Stimulated activated CD4-positive, alpha-beta T cell treated with anti-CD3 and anti-CD28 coated beads, Interleukin-1b, Interleukin-23, amount 100 ng/mL, for 4 hours (primary cell): Measurements from ENCODE around the gene MICU2.

Source experiments
- DNase-seq, 2 donors: peaks; one replicate each; pipeline ENCODE4 v3.0.0-alpha.2; 2020; ENCODE audit warnings: low read depth in 2 of 2

The MICU2 gene, protein sequence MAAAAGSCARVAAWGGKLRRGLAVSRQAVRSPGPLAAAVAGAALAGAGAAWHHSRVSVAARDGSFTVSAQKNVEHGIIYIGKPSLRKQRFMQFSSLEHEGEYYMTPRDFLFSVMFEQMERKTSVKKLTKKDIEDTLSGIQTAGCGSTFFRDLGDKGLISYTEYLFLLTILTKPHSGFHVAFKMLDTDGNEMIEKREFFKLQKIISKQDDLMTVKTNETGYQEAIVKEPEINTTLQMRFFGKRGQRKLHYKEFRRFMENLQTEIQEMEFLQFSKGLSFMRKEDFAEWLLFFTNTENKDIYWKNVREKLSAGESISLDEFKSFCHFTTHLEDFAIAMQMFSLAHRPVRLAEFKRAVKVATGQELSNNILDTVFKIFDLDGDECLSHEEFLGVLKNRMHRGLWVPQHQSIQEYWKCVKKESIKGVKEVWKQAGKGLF

DNA sequence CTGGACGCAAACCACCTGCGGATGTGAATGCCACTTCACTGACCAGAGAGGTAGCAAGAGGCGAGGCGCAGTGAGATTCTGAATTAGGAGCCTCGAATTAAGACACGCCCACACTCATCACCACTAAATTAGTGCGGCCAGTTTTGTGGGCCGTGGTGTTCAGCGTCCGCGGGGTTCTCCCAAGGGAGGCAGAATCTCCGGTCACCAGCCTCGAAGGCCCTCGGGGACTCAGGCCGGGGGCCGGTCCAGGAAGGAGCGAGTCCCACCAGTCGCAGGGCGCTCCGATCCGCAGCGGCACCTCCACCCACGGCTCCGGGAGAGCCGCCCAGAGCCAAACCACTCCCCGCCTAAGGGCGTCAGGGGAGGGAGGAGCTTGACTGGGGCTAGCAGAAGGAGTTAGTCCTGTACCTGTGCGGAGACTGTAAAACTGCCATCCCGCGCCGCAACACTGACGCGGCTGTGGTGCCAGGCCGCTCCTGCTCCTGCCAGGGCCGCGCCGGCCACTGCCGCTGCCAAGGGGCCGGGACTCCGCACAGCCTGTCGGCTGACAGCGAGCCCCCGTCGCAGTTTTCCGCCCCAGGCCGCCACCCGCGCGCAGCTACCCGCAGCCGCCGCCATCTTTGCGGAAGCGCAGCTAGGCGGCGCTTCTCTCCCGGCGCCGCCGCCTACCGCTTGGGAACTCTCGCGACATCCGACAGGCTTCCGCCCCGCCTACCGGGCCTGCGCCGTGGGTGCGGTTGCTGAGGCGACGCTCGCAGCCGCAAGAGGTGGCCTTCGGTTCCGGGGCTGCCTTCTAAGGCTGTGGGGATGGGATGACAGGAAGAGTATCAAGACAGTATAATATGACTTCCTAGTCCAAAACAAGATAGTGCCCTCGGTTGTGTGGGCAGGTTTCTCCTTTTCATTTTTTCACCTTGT is at the start of gene MICU2:
TSS of gene MICU2 (minus strand) at position 640 of the 918 bp plus-strand sequence. CDS start at position 618, 22 bp downstream.
- peak; percentile 91 to 92 for DNase-seq

DNA sequence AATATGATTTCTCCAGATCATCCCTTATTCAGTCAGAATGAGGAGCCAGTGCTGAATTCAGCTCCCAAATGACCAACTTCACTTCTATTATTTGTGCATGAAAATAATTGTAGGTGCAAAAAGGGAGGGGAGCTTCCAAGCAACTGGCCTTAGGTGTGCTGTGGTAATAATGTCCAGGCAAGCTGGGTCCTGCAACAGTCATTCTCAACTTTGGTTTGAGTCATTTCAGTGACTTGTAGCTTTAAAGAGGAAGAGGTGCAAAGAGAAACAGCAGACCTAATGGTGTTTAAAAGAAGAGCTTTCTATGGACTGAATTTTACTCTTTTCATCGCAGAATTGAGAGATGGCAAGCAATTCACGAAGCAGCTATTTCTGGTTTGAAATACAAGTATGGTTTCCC is 37.7 kb upstream of the MICU2 start:
- DNase-seq = no peak

DNA sequence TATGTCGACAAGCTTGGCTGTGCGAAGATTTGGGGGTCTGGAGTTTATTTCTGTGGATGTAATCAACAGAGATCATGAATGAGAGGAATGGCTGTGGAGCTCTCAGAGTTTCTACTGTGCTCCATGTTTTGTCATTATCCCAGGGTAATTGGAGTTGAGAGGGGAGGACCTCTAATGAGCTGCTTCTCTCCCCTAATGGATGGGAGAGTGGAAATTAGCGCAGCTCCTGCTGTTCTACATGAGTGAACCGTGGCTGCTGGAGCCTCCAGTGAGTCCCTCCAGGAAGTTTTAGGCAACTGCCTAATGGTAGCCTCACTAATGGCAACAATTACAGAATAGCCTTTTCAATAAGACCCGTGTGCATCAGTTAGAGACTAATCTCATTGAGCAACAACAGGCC is 35.6 kb upstream of the MICU2 start:
- DNase-seq = no peak

DNA sequence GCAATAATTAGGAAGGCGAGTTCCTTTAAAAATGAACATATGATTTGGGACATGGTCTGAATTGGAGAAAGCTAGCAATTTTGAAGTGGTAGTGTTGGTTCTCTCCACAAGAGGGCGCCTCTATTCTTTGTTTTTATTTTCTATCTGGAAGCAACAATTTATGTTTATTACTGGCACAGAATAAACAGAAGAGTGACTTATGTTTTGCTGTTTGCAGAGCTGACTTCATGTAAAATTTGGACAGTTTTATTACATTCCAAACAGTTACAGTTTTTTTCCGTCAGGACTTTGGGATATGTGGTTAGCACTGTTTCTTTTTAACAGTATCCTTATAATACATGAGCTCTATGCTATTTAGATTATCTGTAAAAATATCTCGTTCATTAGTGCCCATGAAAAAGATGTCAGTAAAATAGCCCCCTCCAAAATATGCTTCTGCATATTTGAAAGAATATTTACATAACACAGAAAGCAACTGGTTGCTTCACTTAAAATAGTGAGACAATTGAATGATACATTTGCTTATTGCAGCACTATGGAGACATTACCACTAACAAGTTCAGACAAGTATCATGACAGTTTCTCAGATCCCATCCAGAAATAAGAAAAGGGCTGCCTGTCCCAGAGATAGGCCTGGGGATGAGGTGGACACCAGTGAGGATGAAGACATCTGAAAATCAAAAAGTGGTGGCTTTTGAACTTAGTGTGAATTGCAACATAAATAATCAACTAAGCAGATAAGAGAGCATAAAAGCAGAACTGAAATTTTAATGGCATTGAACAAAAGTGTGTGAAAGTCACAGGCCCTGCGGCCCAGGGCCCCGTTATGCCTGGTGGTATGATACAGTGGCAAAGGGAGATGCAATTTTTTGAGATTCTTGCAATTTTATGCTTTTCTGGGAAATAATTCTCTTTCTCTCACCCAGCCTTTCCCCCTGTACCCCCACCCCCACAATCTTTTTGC is 34.6 kb upstream of the MICU2 start:
- DNase-seq = peak in 1 of 2 donors; percentile 39

DNA sequence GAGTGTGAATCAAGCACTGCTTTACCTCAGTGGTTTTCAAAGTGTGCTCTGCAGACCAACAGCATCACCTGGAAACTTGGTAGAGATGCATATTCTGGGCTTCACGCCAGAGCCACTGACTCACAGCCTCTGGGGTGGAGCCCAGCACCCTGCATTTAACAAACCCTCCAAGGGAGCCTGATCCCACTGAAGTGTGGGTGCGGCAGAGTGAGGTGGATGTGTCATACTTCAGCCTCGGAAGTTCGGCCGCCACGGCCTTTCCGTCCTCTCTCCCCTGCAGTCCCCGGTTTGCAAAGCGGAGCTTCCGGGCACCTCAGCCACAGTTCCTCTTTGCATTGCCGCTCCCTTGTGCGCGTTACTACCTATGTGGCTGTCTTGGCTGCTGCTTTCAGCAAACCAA is 33.3 kb upstream of the MICU2 start:
- peak in 1 of 2 donors; percentile 5 for DNase-seq

DNA sequence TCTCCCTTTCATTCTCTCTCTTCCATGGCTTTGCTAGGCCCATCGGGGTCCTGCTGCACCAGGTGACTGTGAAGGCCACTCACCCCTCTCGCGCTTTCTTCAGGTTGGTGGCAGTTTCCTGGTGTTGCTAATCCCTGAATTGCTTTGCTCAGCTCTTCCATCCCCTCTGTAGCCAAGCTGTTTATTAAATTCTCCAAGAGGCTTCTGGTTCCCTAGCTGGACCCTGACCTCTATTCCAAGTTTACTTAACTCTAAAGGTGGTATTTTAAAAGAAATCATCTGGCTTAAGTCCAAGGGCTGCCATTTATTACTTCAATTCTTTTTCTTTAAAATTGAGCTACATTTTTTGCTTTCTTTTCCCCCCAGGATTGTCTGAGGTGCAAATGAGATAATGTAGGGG is 32.7 kb upstream of the MICU2 start:
- DNase-seq = no peak

DNA sequence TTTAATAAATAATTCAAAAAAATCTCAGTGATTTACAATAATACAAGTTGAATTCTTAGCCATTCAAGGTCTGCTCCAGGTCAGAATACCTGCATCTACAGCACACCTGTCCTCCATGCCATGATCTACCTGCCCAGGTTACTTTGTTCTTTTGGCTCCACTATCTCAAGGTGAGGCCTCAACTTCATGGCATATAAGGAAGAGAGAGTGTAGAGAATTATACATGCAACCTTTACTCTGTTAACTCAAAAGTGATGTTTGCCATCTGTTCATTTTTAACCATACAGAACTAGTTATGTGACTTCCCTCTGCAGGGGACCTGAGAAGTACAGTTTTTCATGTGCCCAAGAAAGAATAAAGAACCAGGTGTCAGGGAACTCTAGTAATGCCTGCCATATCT is 28.2 kb upstream of the MICU2 start:
- DNase-seq = no peak

DNA sequence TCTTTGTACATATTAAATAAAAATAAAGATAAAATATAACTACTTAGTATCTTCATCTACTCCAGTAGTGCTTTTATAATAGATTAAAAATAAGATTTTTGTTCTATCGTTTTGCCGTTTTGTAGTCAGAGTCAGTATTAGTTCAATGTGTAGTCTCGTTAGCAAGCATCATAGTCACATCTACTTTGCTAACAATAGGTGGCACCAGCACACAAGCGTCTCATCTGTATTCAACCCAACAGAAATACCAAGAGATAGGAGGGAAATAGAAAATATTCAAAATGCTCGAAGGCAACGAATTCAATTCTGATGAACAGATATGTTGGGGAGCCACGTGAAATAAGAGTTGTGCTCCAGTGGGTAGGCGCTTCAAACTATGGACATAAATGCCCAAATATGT is 21.4 kb upstream of the MICU2 start:
- no peak for DNase-seq

DNA sequence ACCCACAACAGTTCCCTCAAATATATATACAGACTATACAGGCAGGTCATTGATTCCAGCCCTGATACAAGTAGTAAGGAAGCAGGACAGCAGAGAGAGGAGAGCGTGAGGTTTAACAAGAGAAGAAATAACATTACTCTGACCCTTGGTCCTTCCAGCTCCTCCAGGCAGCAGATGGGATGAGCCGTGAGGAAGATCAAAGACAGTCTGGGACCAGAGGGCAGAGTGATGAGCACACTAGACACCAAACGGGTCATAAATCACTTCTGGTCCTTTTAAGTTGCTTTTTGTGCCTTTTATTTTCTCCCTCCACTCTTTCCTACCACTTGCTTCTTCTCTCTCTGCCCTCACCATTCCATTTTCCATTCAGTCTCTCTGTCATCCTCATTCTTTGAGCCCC is 16.9 kb upstream of the MICU2 start:
- no peak for DNase-seq

DNA sequence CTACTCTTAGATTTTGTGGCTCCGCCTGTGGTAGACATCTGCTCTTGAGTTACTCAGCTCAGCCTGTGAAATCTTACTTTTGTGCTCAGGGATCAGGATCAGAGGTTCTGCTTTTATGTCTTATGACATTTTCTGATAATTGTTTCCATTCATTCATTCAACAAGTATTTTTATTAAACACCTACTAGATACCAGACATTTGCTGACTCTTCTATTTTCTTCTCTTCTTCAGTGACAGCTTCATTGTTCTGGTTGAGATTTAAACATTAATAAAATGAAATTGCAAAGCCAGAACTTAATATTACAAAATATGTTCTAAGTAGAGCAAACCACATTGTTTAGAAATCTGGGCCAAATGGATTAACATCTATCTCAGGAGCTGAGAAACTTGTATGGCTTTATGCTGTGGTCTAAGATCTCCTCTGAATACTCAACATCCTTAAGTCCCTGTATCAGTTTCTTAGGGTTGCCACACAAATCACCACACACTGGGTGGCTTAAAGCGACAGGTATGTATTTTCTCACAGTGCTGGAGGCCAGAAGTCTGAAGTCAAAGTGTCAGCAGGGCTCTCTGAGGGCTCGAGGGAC is 15.8 kb upstream of the MICU2 start:
- DNase-seq = no peak

DNA sequence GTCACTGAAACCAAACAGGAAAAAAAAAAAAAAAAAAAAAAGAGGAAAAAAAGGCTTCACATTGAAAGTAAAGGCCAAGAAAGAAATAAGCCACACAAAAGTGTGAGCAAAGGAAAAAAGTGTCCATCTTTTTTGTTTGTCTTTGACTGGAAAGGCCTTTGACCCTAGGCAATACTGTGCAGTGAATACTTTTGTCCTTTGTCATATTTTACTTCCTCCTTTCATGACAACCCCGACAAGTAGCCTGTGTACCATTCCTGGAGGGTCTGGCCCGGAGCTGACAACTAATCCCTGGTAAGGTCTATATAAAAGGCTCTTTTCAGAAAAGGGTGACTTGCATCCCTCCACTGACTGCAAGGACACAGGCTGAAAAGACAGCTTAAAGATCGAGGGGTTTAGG is 12.9 kb upstream of the MICU2 start:
- no peak for DNase-seq

DNA sequence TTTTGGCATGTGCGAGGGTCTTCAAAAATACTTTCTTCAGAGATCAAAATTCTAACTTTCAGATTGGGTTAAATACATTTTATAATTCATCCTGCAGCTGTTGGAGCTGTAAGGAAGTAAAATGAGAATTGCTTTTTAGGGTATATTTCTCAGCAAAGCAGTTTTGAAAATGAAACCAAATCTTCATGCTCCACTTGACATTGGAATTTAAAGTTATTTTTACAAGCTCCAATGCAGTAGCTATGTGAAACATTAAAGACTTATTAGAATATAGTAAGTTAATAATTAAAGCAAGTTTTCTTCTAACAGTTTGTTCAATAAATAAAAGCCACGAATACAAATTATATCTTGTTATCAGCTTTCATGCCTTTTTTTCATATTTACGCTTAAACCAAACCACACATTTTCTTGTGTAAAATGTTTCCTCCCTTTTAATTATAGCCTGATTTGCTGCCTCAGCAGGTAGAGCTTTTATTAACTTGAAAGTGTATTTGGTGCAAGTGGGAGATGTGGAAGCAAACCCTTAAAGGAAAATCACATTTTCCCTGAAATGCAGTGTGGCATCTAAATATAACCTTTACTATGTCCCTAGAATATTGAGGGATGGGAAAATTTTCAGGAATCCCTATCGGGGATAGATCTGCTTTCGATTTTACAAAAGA is 12.4 kb upstream of the MICU2 start:
- DNase-seq = no peak

DNA sequence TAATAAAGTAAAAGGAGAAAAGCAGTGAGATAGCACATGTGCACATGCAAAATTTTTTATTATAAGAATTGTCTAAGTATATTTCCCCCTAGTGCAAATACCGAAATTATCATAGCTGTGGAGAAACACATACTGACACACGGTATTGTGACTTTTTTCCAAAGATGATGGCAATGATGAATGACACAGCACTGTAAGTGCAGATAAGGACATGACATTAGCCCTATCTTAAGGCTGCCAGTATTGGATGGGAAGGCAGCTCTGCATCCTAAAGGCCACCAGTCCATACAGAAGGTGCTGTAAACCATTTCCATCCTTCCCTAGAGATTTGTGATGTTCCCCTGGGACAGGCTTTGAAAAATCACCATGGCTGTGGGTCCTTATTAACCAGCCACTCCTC is 11.5 kb upstream of the MICU2 start:
- DNase-seq = no peak

DNA sequence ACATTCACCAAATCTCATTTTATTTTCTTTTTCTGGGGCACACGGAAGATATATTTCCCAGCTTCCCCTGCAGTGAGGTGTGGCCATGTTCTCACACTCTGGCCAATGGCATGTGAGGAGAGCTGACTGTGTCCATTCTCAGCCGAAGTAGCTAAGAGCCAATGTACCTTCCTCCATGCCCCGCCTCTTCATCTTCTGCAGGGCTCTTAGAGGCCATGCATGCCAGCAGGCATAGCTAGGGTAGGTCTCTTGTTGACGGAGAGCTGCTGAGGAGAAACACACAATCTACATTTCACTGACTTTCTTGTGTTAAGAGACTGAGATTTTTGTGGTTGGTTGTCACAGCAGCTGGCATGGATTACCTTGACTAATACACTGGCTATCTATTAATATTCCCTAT is 9.8 kb upstream of the MICU2 start:
- no peak for DNase-seq

DNA sequence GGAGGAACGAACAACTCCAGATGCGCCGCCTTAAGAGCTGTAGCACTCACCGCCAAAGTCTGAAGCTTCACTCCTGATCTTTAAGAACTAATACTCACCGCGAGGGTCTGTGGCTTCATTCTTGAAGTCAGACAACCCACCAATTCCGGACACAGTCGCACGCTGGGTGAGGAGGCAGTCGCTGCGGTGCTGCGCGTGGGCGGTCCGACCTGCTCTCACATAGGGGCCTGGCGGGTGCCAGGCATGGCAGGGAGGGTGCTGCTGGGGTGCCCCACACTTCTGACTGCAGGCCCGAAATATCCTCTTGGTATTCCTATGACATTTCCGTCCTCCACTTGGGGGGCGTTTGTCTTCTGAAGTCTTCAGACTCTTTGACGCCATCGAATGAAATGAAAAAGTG is 7.4 kb upstream of the MICU2 start:
- DNase-seq = no peak

DNA sequence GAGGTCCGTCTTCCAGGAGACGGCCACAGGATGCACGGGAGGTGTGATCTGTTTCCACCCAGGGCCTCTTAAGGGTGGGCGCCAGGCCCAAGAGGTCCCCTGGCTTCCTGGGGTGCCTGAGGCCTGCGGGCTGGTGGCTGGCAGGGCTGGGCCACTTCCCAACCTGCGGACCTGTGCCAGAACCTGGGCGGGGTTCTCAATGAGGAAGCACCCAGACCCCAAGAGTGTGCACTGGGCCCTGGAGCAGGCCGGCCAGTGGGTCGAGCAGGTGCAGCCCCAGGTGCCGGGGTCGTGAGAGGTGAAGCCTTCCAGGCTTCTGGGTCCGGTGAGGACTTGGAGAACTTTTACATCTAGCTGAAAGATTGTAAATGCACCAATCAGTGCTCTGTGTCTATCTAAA is 6.7 kb upstream of the MICU2 start:
- no peak for DNase-seq

DNA sequence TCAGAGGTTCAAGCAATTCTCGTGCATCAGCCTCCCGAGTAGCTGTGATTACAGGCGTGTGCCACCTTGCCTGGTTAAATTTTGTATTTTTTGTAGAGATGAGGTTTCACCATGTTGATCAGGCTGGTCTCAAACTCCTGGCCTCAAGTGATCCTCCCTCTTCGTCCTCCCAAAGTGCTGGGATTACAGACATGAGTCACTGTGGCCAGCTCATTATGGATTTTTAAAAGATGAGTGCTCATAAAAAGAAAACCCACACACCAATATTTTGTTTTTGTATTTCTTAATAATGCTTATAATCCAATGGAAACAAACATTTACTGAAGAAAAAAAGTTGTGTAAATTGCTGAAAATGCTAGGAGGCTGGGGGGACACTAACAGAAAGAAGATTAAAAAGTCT is 5.0 kb upstream of the MICU2 start:
- no peak for DNase-seq

DNA sequence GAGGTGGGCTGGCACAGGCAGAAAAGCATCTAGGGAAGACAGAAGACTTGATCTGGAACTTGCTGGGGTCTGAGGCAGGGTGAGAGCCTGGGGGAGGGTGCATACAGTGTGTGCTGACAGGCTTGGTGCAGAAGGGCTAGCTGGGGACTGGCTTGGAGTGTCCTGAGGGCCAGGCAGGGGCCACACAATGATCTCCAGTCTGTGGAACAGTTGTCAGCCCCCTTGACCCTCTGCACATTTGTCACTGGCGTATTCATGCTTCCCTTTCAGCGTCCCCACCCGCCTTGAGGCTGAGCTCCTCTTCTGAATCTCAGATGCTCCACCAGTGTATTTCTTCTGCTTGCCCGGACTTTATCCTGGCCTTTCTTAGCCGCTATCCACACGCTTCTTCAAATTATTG is 2.8 kb upstream of the MICU2 start:
- no peak for DNase-seq

DNA sequence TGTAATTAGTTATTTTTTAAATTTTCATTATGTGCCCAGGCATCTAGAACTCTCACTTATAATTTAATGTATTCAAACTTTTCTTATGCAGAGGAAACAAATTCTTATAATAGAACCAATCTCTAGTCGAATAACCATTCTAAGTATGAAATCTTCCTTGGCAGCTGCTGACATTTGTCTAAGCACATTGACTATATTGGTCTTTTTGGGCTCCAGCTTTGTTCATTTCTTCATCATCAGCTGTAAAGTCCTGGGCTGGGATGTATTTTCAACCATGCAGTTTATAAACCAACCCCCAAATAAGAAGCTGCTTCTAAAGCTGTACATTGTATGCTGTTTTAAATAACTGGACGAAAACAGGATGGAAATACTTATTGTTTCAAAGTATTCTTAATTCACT is 2.3 kb upstream of the MICU2 start:
- no peak for DNase-seq

DNA sequence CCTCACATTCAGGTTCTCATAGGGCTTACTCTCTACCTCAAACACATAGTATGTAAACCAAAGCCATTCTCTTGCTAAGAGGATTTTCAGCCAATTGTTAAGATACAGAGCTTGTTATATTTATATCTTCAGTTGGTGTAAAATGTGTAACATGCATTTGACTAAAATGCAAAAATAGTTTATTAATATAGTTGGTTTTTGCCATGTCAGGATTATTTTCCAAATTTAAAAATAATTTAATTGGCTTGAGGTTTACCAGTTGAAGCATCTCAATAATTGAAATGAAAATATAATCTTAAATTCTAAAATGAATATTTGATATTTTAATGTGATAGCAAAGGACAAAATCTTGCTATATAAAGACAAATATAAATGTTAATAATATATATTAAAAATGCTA is 7.2 kb downstream of the MICU2 start:
- DNase-seq = no peak

DNA sequence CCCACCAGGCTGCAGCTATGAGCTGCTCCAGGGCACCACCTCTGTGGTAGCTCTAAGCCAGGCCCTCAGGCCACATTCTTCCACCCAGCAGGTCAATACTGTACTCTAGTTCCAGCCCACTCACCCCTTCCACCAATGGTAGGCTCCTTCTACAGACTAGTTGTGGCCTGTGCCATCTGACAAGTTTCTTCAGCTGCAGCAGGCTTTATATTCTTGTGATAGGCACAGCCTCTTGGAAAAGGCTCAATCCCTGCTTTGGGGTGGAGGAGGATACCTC is 8.5 kb downstream of the MICU2 start:
- no peak for DNase-seq
